ENCODE results near the gene MTR. TPM values are rescaled to one million over a fixed set of nuclear protein-coding genes. Genes with fewer than 3 reads are reported as not detected.

The MTR gene
- total and polyA plus RNA-seq, 2 donors (not counting 1 experiment from before 2014, with no cell fraction given): 9.9 to 49.1 TPM

DNA sequence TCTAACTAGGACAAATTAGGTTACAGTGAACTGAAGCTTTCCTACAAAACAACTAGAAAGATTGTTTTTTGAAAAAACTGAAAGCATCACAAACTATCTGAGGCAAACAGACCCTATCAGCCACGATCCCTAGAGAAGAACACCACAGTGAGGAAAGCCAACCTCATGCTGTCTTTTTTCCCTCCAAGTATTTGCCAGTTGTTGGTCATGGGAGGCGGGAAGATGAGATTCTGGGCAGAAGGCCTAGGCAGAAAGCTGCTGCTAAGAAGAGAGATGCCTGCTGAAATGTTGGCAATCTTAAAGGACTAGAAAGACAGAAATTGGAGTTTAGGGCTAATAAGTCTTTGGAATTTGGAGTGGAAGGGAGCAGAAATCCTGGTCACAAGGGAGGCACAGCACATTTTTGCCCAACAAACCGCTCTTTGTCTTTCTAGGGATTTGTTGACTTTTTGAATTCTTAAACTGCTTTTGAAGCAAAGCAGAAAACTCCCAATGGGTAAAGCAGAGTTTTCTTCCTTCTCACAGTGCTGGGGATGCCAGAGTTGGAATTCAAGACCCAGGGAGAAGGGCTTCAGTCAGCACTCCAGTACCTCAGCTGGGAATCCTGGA is 125.3 kb downstream of the MTR start:
- CTCF ChIA-PET: no interaction called here
- Histone ChIP-seq H4K20me1 (ENCODE audit: control insufficient read depth, insufficient read depth, low read length, poor library complexity, severe bottlenecking) (no peaks in the 10 kb centered on the region), H3K79me2 (ENCODE audit: control insufficient read depth, insufficient read depth, low read length) (no peaks in the 10 kb centered on the region), H3K9ac (ENCODE audit: low read length) (no peak overlapping the region), H3K4me1 (ENCODE audit: control insufficient read depth in 2 of 2, insufficient read depth in 2 of 2, low read length in 2 of 2) (no peaks in the 10 kb centered on the region), H3K27me3 (replicated peaks in 1 of 4; ENCODE audit: control extremely low read depth in 1 of 4, control insufficient read depth in 3 of 4, insufficient read depth in 4 of 4, low read length in 3 of 4) (no peaks in the 10 kb centered on the region), H3K27ac (ENCODE audit: low read length in 2 of 2) (no peak overlapping the region), H3K36me3 (replicated peaks in 1 of 2; ENCODE audit: control extremely low read depth in 1 of 2, control insufficient read depth in 1 of 2, extremely low read depth in 1 of 2, insufficient read depth in 2 of 2, low read length in 1 of 2) (no peaks in the 10 kb centered on the region), H3K4me3 (ENCODE audit: control extremely low read depth in 1 of 5, extremely low read depth in 1 of 5, insufficient read depth in 1 of 5, low read depth in 2 of 5, low read length in 4 of 5) (no peak overlapping the region), H3K4me2 (replicated peaks; ENCODE audit: low read depth, low read length, poor library complexity, severe bottlenecking) (no peak overlapping the region), H3K9me3 (ENCODE audit: control extremely low read depth in 1 of 3, control insufficient read depth in 2 of 3, insufficient read depth in 1 of 3, low read length in 2 of 3) (peaks cover 2 to 12% (median 9%) of the 10 kb centered on the region in 3 donors), H2AFZ (ENCODE audit: insufficient read depth, low read depth, low read length, poor library complexity, severe bottlenecking) (no peak overlapping the region)
- DNase-seq: no peak
- Mint-ChIP-seq H3K4me1 (no peaks in the 10 kb centered on the region), H3K27me3 (peaks cover 7% of the 10 kb centered on the region), H3K9me3 (ENCODE audit: insufficient read depth) (peaks cover 7% of the 10 kb centered on the region), H3K4me3 (no peak overlapping the region), H3K27ac (no peak overlapping the region)
- TF ChIP-seq, protein P1, sequence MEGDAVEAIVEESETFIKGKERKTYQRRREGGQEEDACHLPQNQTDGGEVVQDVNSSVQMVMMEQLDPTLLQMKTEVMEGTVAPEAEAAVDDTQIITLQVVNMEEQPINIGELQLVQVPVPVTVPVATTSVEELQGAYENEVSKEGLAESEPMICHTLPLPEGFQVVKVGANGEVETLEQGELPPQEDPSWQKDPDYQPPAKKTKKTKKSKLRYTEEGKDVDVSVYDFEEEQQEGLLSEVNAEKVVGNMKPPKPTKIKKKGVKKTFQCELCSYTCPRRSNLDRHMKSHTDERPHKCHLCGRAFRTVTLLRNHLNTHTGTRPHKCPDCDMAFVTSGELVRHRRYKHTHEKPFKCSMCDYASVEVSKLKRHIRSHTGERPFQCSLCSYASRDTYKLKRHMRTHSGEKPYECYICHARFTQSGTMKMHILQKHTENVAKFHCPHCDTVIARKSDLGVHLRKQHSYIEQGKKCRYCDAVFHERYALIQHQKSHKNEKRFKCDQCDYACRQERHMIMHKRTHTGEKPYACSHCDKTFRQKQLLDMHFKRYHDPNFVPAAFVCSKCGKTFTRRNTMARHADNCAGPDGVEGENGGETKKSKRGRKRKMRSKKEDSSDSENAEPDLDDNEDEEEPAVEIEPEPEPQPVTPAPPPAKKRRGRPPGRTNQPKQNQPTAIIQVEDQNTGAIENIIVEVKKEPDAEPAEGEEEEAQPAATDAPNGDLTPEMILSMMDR (IDR thresholded peaks at IDR 0.05): no peak
- TF ChIP-seq EZH2 (IDR thresholded peaks at IDR 0.05; ENCODE audit: borderline replicate concordance, insufficient read depth, low read depth, low read length, poor library complexity, severe bottlenecking): no peak
- 100% methylated on average over 1 of the region's 3 CpGs for WGBS (ENCODE audit: insufficient coverage)
- no peak for ATAC-seq (ENCODE audit: low read depth)
- intact Hi-C loops (cut with micrococcal nuclease): no loop called here
- POLR2A ChIA-PET: no interaction called here

DNA sequence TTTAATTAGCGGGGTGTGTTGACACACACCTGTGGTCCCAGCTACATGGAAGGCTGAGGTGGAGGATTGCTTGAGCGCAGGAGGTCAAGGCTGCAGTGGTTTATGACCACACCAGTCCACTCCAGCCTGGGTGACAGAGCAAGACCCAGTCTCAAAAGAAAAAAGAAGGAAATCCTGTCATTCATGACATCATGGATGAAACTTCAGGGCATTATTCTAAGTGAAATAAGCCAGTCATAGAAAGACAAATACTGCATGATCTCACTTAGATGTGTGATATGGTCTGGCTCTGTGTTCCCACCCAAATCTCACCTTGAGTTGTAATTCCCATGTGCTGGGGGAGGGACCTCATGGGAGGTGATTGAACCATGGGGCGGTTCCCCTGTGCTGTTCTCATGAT is 126.5 kb downstream of the MTR start:
- TF ChIP-seq, protein P1 (IDR thresholded peaks at IDR 0.05): no peak
- no peak for TF ChIP-seq EZH2 (IDR thresholded peaks at IDR 0.05; ENCODE audit: borderline replicate concordance, insufficient read depth, low read depth, low read length, poor library complexity, severe bottlenecking)
- Mint-ChIP-seq H3K4me3 (no peak overlapping the region), H3K27ac (no peak overlapping the region), H3K4me1 (no peaks in the 10 kb centered on the region), H3K27me3 (peaks cover 6% of the 10 kb centered on the region), H3K9me3 (ENCODE audit: insufficient read depth) (peaks cover 5% of the 10 kb centered on the region)
- 100% methylated on average over 2 of the region's 3 CpGs for WGBS (ENCODE audit: insufficient coverage)
- ChIA-PET POLR2A (no interaction called here), CTCF (no interaction called here)
- no peak overlapping the region for H2AFZ ChIP-seq (ENCODE audit: insufficient read depth, low read depth, low read length, poor library complexity, severe bottlenecking)
- no peaks in the 10 kb centered on the region for H3K4me1 ChIP-seq (ENCODE audit: control insufficient read depth in 2 of 2, insufficient read depth in 2 of 2, low read length in 2 of 2)
- no peak overlapping the region for H3K4me2 ChIP-seq (replicated peaks; ENCODE audit: low read depth, low read length, poor library complexity, severe bottlenecking)
- intact Hi-C loops (cut with micrococcal nuclease): no loop called here
- H3K27me3 ChIP-seq (replicated peaks in 1 of 4; ENCODE audit: control extremely low read depth in 1 of 4, control insufficient read depth in 3 of 4, insufficient read depth in 4 of 4, low read length in 3 of 4): no peaks in the 10 kb centered on the region
- H3K9me3 ChIP-seq (ENCODE audit: control extremely low read depth in 1 of 3, control insufficient read depth in 2 of 3, insufficient read depth in 1 of 3, low read length in 2 of 3): peaks cover 2 to 8% (median 7%) of the 10 kb centered on the region in 3 donors
- no peak overlapping the region for H3K4me3 ChIP-seq (ENCODE audit: control extremely low read depth in 1 of 5, extremely low read depth in 1 of 5, insufficient read depth in 1 of 5, low read depth in 2 of 5, low read length in 4 of 5)
- no peaks in the 10 kb centered on the region for H4K20me1 ChIP-seq (ENCODE audit: control insufficient read depth, insufficient read depth, low read length, poor library complexity, severe bottlenecking)
- no peaks in the 10 kb centered on the region for H3K79me2 ChIP-seq (ENCODE audit: control insufficient read depth, insufficient read depth, low read length)
- H3K9ac ChIP-seq (ENCODE audit: low read length): no peak overlapping the region
- ATAC-seq (ENCODE audit: low read depth) (no peak), DNase-seq (no peak)
- no peaks in the 10 kb centered on the region for H3K36me3 ChIP-seq (replicated peaks in 1 of 2; ENCODE audit: control extremely low read depth in 1 of 2, control insufficient read depth in 1 of 2, extremely low read depth in 1 of 2, insufficient read depth in 2 of 2, low read length in 1 of 2)
- H3K27ac ChIP-seq (ENCODE audit: low read length in 2 of 2): no peak overlapping the region
